ENCODE results near the gene SCG5. TPM values are rescaled to one million over a fixed set of nuclear protein-coding genes. Genes with fewer than 3 reads are reported as not detected.

Gene SCG5
- total and polyA plus RNA-seq, 8 donors, result 13.6 to 879 (median 72.3) TPM

DNA sequence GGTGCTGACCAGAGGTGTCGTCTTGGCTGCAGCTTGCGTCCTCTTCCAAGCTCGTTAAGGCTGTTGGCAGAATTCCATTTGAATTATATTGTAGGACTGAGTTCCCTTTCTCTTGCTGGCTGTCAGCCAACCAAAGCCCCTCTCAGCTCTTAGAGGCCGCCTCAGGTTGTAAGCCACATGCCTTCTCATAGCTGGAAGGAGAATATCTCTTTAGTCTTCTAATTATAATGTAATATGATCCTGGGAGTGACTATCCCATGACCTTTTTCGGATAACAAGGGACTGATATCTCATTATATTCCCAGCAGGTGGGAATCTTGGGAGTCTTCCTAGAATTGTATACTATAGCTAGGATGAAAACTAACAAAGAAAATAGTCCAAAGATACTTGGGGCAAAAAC lies 4.8 kb downstream of the SCG5 start:
- FAIRE-seq (no peak), DNase-seq (no peak), ATAC-seq (no peak)
- 27 to 36% methylated on average over 5 of the region's 5 CpGs for WGBS, 2 donors
- Histone ChIP-seq H3K9me3 (no peaks in the 10 kb centered on the region), H3K27ac (no peak overlapping the region), H3K36me3 (no peaks in the 10 kb centered on the region), H3K4me3 (no peak overlapping the region), H3K27me3 (no peaks in the 10 kb centered on the region), H3K4me1 (peaks cover 9 to 19% (median 13%) of the 10 kb centered on the region in 3 donors)
- intact Hi-C loops (cut with DNase I), result no loop called here
- TF ChIP-seq, protein P1, sequence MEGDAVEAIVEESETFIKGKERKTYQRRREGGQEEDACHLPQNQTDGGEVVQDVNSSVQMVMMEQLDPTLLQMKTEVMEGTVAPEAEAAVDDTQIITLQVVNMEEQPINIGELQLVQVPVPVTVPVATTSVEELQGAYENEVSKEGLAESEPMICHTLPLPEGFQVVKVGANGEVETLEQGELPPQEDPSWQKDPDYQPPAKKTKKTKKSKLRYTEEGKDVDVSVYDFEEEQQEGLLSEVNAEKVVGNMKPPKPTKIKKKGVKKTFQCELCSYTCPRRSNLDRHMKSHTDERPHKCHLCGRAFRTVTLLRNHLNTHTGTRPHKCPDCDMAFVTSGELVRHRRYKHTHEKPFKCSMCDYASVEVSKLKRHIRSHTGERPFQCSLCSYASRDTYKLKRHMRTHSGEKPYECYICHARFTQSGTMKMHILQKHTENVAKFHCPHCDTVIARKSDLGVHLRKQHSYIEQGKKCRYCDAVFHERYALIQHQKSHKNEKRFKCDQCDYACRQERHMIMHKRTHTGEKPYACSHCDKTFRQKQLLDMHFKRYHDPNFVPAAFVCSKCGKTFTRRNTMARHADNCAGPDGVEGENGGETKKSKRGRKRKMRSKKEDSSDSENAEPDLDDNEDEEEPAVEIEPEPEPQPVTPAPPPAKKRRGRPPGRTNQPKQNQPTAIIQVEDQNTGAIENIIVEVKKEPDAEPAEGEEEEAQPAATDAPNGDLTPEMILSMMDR (IDR thresholded peaks at IDR 0.05), result no peak

GRCh38 chr15:32649342-32649741 lies 7.8 kb downstream of the SCG5 start:
- no peaks in the 10 kb centered on the region for H3K9me3 ChIP-seq
- FAIRE-seq (no peak), DNase-seq (peak in 1 of 6 donors; percentile 53), ATAC-seq (peak; percentile 35 to 59 (median 55))
- H3K4me3 ChIP-seq, result no peak overlapping the region
- H3K27ac ChIP-seq, result peak overlapping the region; percentile 52 to 70 (median 62)
- 34 to 41% methylated on average over 5 of the region's 5 CpGs for WGBS, 2 donors
- H3K4me1 ChIP-seq, result peaks cover 11 to 19% (median 13%) of the 10 kb centered on the region in 3 donors
- TF ChIP-seq, protein P1 (IDR thresholded peaks at IDR 0.05), result peak in 2 of 4 donors; percentile 14 to 21
- no peaks in the 10 kb centered on the region for H3K27me3 ChIP-seq
- intact Hi-C loops (cut with DNase I), result no loop called here
- H3K36me3 ChIP-seq, result no peaks in the 10 kb centered on the region

DNA sequence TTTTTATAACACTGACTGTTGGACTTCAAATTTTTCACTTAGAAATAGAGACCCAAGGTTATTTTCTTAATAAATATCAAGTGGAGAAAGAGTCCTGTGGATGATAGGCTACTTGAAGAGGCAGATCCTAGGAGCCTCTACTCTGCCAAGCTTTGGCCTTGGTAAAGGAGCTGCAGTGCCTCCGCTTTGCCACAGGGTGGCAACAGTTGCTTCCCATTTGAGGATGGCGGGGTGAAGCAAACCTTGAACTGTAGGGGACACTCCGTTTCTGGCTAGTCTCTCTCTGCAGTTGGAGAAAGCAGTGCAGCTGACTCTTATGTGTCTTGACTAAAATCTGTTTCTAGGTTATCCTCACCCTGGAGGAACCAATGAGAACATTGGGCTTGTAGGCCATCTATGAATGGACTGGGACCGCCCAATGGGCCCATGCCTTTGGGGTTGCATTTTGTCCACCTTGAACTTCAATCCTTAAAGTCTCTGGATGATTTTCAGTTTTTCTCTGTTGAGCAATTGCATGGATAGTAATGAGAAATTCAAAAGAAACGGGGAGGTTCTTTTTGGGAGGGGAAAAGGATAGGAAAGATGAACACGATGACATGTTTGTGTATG lies 9.8 kb downstream of the SCG5 start:
- no peak overlapping the region for H3K4me3 ChIP-seq
- whole genome bisulfite sequencing, 2 donors, result 54 to 56% methylated on average over 6 of the region's 6 CpGs
- H3K4me1 ChIP-seq, result peaks cover 12 to 25% (median 13%) of the 10 kb centered on the region in 3 donors
- H3K27ac ChIP-seq, result peak overlapping the region; percentile 19 to 70 (median 54)
- no peaks in the 10 kb centered on the region for H3K27me3 ChIP-seq
- no peaks in the 10 kb centered on the region for H3K9me3 ChIP-seq
- no peaks in the 10 kb centered on the region for H3K36me3 ChIP-seq
- TF ChIP-seq, protein P1 (IDR thresholded peaks at IDR 0.05), result peak; percentile 52 to 71 (median 60)
- intact Hi-C loops (cut with DNase I), result no loop called here
- ATAC-seq (peak; percentile 53 to 71 (median 64)), DNase-seq (peak in 2 of 6 donors; percentile 47 to 72), FAIRE-seq (no peak)

GRCh38 chr15:32652178-32652577 lies 10.7 kb downstream of the SCG5 start:
- FAIRE-seq (no peak), DNase-seq (no peak), ATAC-seq (no peak)
- 67 to 68% methylated on average over 3 of the region's 3 CpGs for WGBS, 2 donors
- Histone ChIP-seq H3K27me3 (no peaks in the 10 kb centered on the region), H3K4me1 (peaks cover 9 to 26% (median 17%) of the 10 kb centered on the region in 3 donors), H3K36me3 (no peaks in the 10 kb centered on the region), H3K27ac (peak overlapping the region in 3 of 4 donors; percentile 1 to 70 (median 68)), H3K4me3 (no peak overlapping the region), H3K9me3 (no peaks in the 10 kb centered on the region)
- intact Hi-C loops (cut with DNase I), result no loop called here
- TF ChIP-seq, protein P1 (IDR thresholded peaks at IDR 0.05), result no peak

- H3K4me1 ChIP-seq, result peaks cover 10 to 44% (median 24%) of the 10 kb centered on the region in 3 donors
- H3K4me3 ChIP-seq, result no peak overlapping the region
- FAIRE-seq, result no peak
- ATAC-seq, result no peak
- H3K27me3 ChIP-seq, result no peaks in the 10 kb centered on the region
- H3K36me3 ChIP-seq, result no peaks in the 10 kb centered on the region
- H3K27ac ChIP-seq, result peak overlapping the region in 3 of 4 donors; percentile 20 to 68 (median 24)
- no peaks in the 10 kb centered on the region for H3K9me3 ChIP-seq
- DNase-seq, result no peak
- TF ChIP-seq, protein P1 (IDR thresholded peaks at IDR 0.05), result no peak
- WGBS, 2 donors, result 48% methylated on average over 4 of the region's 4 CpGs
- intact Hi-C loops (cut with DNase I), result no loop called here
These were observed 14.6 kb downstream of the SCG5 start for GRCh38 chr15:32656091-32656490.

Measured in pancreas (tissue), 10 donors.